Breast epithelium (tissue), 4 donors: Measurements from ENCODE around the gene CTNND2. TPM values are rescaled to one million over a fixed set of nuclear protein-coding genes. Genes with fewer than 3 reads are reported as not detected.

Experiments
- DNase-seq, 2 donors: peaks; one replicate each; pipeline ENCODE4 v3.0.0-alpha.2; 2019; ENCODE audit warnings: low spot score in 2 of 2
- H3K27ac ChIP-seq, 2 donors: fragments of 200-600 bp; sonication (generic) in 1 of 2; one replicate each; pipeline ENCODE4 v1.5.1; 2016 to 2019; ENCODE audit warnings: mild to moderate bottlenecking in 1 of 2
- H3K27me3 ChIP-seq, 2 donors: fragments of 200-600 bp; sonication (generic) in 1 of 2; one replicate each; pipeline versions ENCODE4 v1.5.1 to v1.6.0; 2017 to 2019; ENCODE audit warnings: control low read depth in 1 of 2, mild to moderate bottlenecking in 1 of 2
- H3K36me3 ChIP-seq: fragments of 200-600 bp; one replicate; pipeline ENCODE4 v1.5.1; 2019
- H3K4me1 ChIP-seq, 2 donors: fragments of 200-600 bp; sonication (generic); one replicate each; pipeline ENCODE4 v1.5.1; 2016 to 2019; ENCODE audit warnings: control low read depth in 1 of 2
- H3K4me3 ChIP-seq, 3 donors: fragments of 200-600 bp; sonication (generic); 1 replicate in 2 of 3; 2 replicates in 1 of 3; pipeline ENCODE4 v1.5.1; 2016 to 2019; ENCODE audit warnings: mild to moderate bottlenecking in 3 of 3, moderate library complexity in 2 of 3
- H3K9me3 ChIP-seq, 2 donors: fragments of 200-600 bp; sonication (generic) in 1 of 2; one replicate each; pipeline ENCODE4 v1.5.1; 2016 to 2019; ENCODE audit warnings: control low read depth in 1 of 2
- POLR2A ChIP-seq: fragments of 450-650 bp; IDR thresholded peaks from one replicate; pipeline ENCODE4 v1.6.1; 2016; ENCODE audit warnings: antibody characterized with exemption, mild to moderate bottlenecking, moderate library complexity
- POLR2AphosphoS5 ChIP-seq, 3 donors: sonication (generic); formaldehyde crosslinking; IDR thresholded peaks; one replicate each; pipeline ENCODE4 v1.6.1; 2017; ENCODE audit warnings: antibody characterized with exemption in 3 of 3
- intact Hi-C: fragments of 100-400 bp; cut with DNase I; formaldehyde crosslinking; loops from one replicate; pipeline ENCODE4 v1.15.1; 2023; ENCODE audit warnings: low total_unique reads
- total RNA-seq, 3 donors: library from RNA; depleted of rRNA; stranded (reverse); fragments of >200 nt; gene quantifications; one replicate each; pipeline ENCODE4 v1.1.0, GENCODE V29; 2016
- TF ChIP-seq, protein P1 (sequence below), 3 donors: fragments of 450-650 bp; IDR thresholded peaks; one replicate each; pipeline ENCODE4 v1.5.1; 2016 to 2017; ENCODE audit warnings: antibody characterized with exemption in 3 of 3, mild to moderate bottlenecking in 3 of 3, moderate library complexity in 3 of 3

CTNND2 gene
- total RNA-seq, 3 donors from 2014 or later: 3.3 to 6.0 TPM; not detected in 1

DNA sequence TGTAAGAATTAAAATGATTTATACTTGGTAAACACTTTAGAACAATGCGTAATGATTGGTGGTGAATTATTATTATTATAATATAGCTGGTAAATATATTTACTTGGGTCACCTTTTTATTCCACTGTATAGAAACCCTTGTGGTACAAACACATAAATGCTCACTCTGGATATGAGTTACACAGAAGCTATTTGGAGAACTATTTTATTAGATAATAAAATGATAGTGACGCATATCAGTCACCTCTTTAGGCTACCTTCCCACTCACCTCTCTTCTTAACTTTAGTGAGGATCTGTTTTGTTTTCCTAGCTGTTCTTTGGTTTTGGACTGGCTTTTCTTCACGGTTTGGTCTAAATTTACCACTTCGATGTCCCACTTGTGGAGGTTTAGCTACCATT is 605.4 kb downstream of the CTNND2 start:
- TF ChIP-seq, protein P1, sequence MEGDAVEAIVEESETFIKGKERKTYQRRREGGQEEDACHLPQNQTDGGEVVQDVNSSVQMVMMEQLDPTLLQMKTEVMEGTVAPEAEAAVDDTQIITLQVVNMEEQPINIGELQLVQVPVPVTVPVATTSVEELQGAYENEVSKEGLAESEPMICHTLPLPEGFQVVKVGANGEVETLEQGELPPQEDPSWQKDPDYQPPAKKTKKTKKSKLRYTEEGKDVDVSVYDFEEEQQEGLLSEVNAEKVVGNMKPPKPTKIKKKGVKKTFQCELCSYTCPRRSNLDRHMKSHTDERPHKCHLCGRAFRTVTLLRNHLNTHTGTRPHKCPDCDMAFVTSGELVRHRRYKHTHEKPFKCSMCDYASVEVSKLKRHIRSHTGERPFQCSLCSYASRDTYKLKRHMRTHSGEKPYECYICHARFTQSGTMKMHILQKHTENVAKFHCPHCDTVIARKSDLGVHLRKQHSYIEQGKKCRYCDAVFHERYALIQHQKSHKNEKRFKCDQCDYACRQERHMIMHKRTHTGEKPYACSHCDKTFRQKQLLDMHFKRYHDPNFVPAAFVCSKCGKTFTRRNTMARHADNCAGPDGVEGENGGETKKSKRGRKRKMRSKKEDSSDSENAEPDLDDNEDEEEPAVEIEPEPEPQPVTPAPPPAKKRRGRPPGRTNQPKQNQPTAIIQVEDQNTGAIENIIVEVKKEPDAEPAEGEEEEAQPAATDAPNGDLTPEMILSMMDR (IDR thresholded peaks at IDR 0.05): no peak
- TF ChIP-seq POLR2AphosphoS5 (IDR thresholded peaks at IDR 0.05) (no peak), POLR2A (no peak)
- intact Hi-C loops: no loop called here
- Histone ChIP-seq H3K36me3 (no peaks in the 10 kb centered on the region), H3K4me3 (no peak overlapping the region), H3K27me3 (no peaks in the 10 kb centered on the region), H3K9me3 (no peaks in the 10 kb centered on the region), H3K4me1 (no peaks in the 10 kb centered on the region), H3K27ac (no peak overlapping the region)
- no peak for DNase-seq

- Histone ChIP-seq H3K27ac (no peak overlapping the region), H3K36me3 (no peaks in the 10 kb centered on the region), H3K4me1 (no peaks in the 10 kb centered on the region), H3K9me3 (no peaks in the 10 kb centered on the region), H3K27me3 (no peaks in the 10 kb centered on the region), H3K4me3 (no peak overlapping the region)
- intact Hi-C loops: no loop called here
- no peak for DNase-seq
- TF ChIP-seq POLR2AphosphoS5 (IDR thresholded peaks at IDR 0.05) (no peak), POLR2A (no peak)
- TF ChIP-seq, protein P1 (IDR thresholded peaks at IDR 0.05): no peak
These were observed 610.7 kb downstream of the CTNND2 start for GRCh38 chr5:11293523-11293922.

- DNase-seq: no peak
- no peak for TF ChIP-seq POLR2A
- TF ChIP-seq POLR2AphosphoS5 (IDR thresholded peaks at IDR 0.05): no peak
- TF ChIP-seq, protein P1 (IDR thresholded peaks at IDR 0.05): no peak
These were observed 611.4 kb downstream of the CTNND2 start for GRCh38 chr5:11292648-11293356.

GRCh38 chr5:11289733-11290132 is 614.5 kb downstream of the CTNND2 start:
- TF ChIP-seq, protein P1 (IDR thresholded peaks at IDR 0.05): no peak
- TF ChIP-seq POLR2A (no peak), POLR2AphosphoS5 (IDR thresholded peaks at IDR 0.05) (no peak)
- H3K4me3 ChIP-seq: no peak overlapping the region

More at GRCh38 chr5:11292648-11293356, 611.4 kb downstream of the CTNND2 start:
- no peak overlapping the region for H3K27ac ChIP-seq
- intact Hi-C loops: no loop called here
- no peaks in the 10 kb centered on the region for H3K27me3 ChIP-seq
- no peaks in the 10 kb centered on the region for H3K9me3 ChIP-seq
- no peak overlapping the region for H3K4me3 ChIP-seq
- no peaks in the 10 kb centered on the region for H3K36me3 ChIP-seq
- H3K4me1 ChIP-seq: no peaks in the 10 kb centered on the region

DNA sequence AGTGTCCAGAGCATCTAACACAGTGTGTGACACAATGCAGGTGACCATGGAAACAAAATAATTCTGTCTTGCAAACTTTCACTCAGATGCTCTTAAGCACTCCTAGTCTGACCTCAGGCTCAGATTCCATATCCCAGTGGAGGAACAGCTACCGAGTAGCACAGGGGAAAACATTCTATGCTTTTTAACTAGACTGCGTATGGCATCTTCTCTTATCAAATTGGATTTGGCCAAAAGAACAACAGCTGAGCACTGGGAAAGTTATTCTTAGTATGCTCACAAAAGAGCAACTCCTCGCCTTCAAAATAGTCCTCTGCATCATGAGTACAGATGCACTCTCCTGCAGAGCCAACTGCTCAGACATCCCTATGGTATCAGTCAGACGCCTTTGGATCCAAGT is 615.0 kb downstream of the CTNND2 start:
- no peaks in the 10 kb centered on the region for H3K27me3 ChIP-seq

More at GRCh38 chr5:11289733-11290132, 614.5 kb downstream of the CTNND2 start:
- Histone ChIP-seq H3K27me3 (no peaks in the 10 kb centered on the region), H3K4me1 (no peaks in the 10 kb centered on the region), H3K9me3 (no peaks in the 10 kb centered on the region), H3K36me3 (no peaks in the 10 kb centered on the region), H3K27ac (no peak overlapping the region)
- no peak for DNase-seq
- intact Hi-C loops: no loop called here

More for the DNA sequence above, 615.0 kb downstream of the CTNND2 start:
- Histone ChIP-seq H3K4me1 (no peaks in the 10 kb centered on the region), H3K9me3 (no peaks in the 10 kb centered on the region), H3K27ac (no peak overlapping the region), H3K36me3 (no peaks in the 10 kb centered on the region), H3K4me3 (no peak overlapping the region)
- TF ChIP-seq POLR2AphosphoS5 (IDR thresholded peaks at IDR 0.05): no peak
- no peak for TF ChIP-seq POLR2A
- TF ChIP-seq, protein P1 (IDR thresholded peaks at IDR 0.05): no peak
- intact Hi-C loops: no loop called here
- no peak for DNase-seq
